ENCODE data around the gene DYNLT2. TPM values are rescaled to one million over a fixed set of nuclear protein-coding genes. Genes with fewer than 3 reads are reported as not detected.

DYNLT2 gene
- total and polyA plus RNA-seq, 2 donors from 2014 or later = 1.9 to 2.6 TPM

- Histone ChIP-seq H3K9ac (ENCODE audit: low read length in 3 of 3) (no peak overlapping the region), H3K36me3 (ENCODE audit: control insufficient read depth in 2 of 3, insufficient read depth in 3 of 3, low read length in 3 of 3) (no peaks in the 10 kb centered on the region), H3K4me1 (ENCODE audit: control insufficient read depth in 2 of 3, insufficient read depth in 2 of 3, low read depth in 1 of 3, low read length in 3 of 3) (peaks cover 0 to 13% (median 6%) of the 10 kb centered on the region in 3 donors), H3K27me3 (ENCODE audit: control insufficient read depth, insufficient read depth, low read length) (no peaks in the 10 kb centered on the region), H3K4me3 (ENCODE audit: low read length in 3 of 3) (no peak overlapping the region), H3K27ac (ENCODE audit: low read depth in 2 of 2, low read length in 2 of 2) (no peak overlapping the region), H3K9me3 (ENCODE audit: control insufficient read depth in 2 of 3, insufficient read depth in 1 of 3, low read length in 3 of 3) (no peaks in the 10 kb centered on the region)
- intact Hi-C loops (cut with DNase I) = no loop called here
- DNase-seq (peak in 2 of 5 donors; percentile 1 to 29), FAIRE-seq (no peak)
- TF ChIP-seq CTCF (IDR thresholded peaks at IDR 0.05; ENCODE audit: borderline replicate concordance, extremely low read depth, insufficient read depth) = no peak
Measured at GRCh38 chr6:169792306-169793015, 41.1 kb upstream of the DYNLT2 start.

- FAIRE-seq = no peak
- intact Hi-C loops (cut with DNase I) = no loop called here
- H3K27ac ChIP-seq (ENCODE audit: low read depth in 2 of 2, low read length in 2 of 2) = no peak overlapping the region
Measured at GRCh38 chr6:169791721-169792131, 40.4 kb upstream of the DYNLT2 start.

GRCh38 chr6:169789944-169790927 lies 38.9 kb upstream of the DYNLT2 start:
- no peak for FAIRE-seq
- Histone ChIP-seq H3K9me3 (ENCODE audit: control insufficient read depth in 2 of 3, insufficient read depth in 1 of 3, low read length in 3 of 3) (no peaks in the 10 kb centered on the region), H3K4me3 (ENCODE audit: low read length in 3 of 3) (peak overlapping the region; percentile 71 to 79 (median 78)), H3K27me3 (ENCODE audit: control insufficient read depth, insufficient read depth, low read length) (no peaks in the 10 kb centered on the region), H3K9ac (ENCODE audit: low read length in 3 of 3) (peak overlapping the region; percentile 46 to 82 (median 63)), H3K4me1 (ENCODE audit: control insufficient read depth in 2 of 3, insufficient read depth in 2 of 3, low read depth in 1 of 3, low read length in 3 of 3) (peaks cover 0 to 13% (median 6%) of the 10 kb centered on the region in 3 donors), H3K36me3 (ENCODE audit: control insufficient read depth in 2 of 3, insufficient read depth in 3 of 3, low read length in 3 of 3) (no peaks in the 10 kb centered on the region), H3K27ac (ENCODE audit: low read depth in 2 of 2, low read length in 2 of 2) (peak overlapping the region; percentile 59 to 75)
- intact Hi-C loops (cut with DNase I) = no loop called here
- DNase-seq = peak; percentile 85 to 90 (median 88)
- peak; percentile 90 for TF ChIP-seq CTCF (IDR thresholded peaks at IDR 0.05; ENCODE audit: borderline replicate concordance, extremely low read depth, insufficient read depth)

More at GRCh38 chr6:169791721-169792131, 40.4 kb upstream of the DYNLT2 start:
- no peaks in the 10 kb centered on the region for H3K27me3 ChIP-seq (ENCODE audit: control insufficient read depth, insufficient read depth, low read length)
- H3K4me3 ChIP-seq (ENCODE audit: low read length in 3 of 3) = no peak overlapping the region
- H3K9me3 ChIP-seq (ENCODE audit: control insufficient read depth in 2 of 3, insufficient read depth in 1 of 3, low read length in 3 of 3) = no peaks in the 10 kb centered on the region
- H3K4me1 ChIP-seq (ENCODE audit: control insufficient read depth in 2 of 3, insufficient read depth in 2 of 3, low read depth in 1 of 3, low read length in 3 of 3) = peaks cover 0 to 13% (median 6%) of the 10 kb centered on the region in 3 donors
- no peak for TF ChIP-seq CTCF (IDR thresholded peaks at IDR 0.05; ENCODE audit: borderline replicate concordance, extremely low read depth, insufficient read depth)
- H3K9ac ChIP-seq (ENCODE audit: low read length in 3 of 3) = no peak overlapping the region
- DNase-seq = peak in 2 of 5 donors; percentile 8 to 30
- no peaks in the 10 kb centered on the region for H3K36me3 ChIP-seq (ENCODE audit: control insufficient read depth in 2 of 3, insufficient read depth in 3 of 3, low read length in 3 of 3)
